GM18861 (cell line): Measurements from ENCODE around the gene IGF1R.

Experiments used
- ATAC-seq: cut with Tn5 transposase; IDR thresholded peaks from one replicate; pipeline ENCODE4 v1.9.1; 2021; ENCODE audit not compliant: unreplicated experiment

IGF1R gene

GRCh38 chr15:98724048-98724447 lies 75.7 kb downstream of the IGF1R start:
- ATAC-seq: no peak

GRCh38 chr15:98724494-98724893 lies 76.2 kb downstream of the IGF1R start:
- ATAC-seq: no peak

GRCh38 chr15:98725874-98726273 lies 77.5 kb downstream of the IGF1R start:
- no peak for ATAC-seq

- no peak for ATAC-seq
Observed at GRCh38 chr15:98727115-98728040, 79.0 kb downstream of the IGF1R start.

- ATAC-seq: no peak
Observed at GRCh38 chr15:98728082-98728810, 79.9 kb downstream of the IGF1R start.

GRCh38 chr15:98728811-98729160 lies 80.4 kb downstream of the IGF1R start:
- no peak for ATAC-seq

GRCh38 chr15:98729446-98730042 lies 81.2 kb downstream of the IGF1R start:
- no peak for ATAC-seq

GRCh38 chr15:98730860-98731711 lies 82.7 kb downstream of the IGF1R start:
- no peak for ATAC-seq

GRCh38 chr15:98731712-98732450 lies 83.5 kb downstream of the IGF1R start:
- no peak for ATAC-seq

- ATAC-seq: no peak
Observed at GRCh38 chr15:98733098-98733497, 84.8 kb downstream of the IGF1R start.

GRCh38 chr15:98734466-98735199 lies 86.3 kb downstream of the IGF1R start:
- ATAC-seq: no peak

GRCh38 chr15:98735304-98735703 lies 87.0 kb downstream of the IGF1R start:
- ATAC-seq: no peak

- ATAC-seq: no peak
Observed at GRCh38 chr15:98735895-98736617, 87.7 kb downstream of the IGF1R start.

GRCh38 chr15:98737159-98737558 lies 88.8 kb downstream of the IGF1R start:
- no peak for ATAC-seq

- ATAC-seq: no peak
Observed at GRCh38 chr15:98737721-98738120, 89.4 kb downstream of the IGF1R start.

- ATAC-seq: no peak
Observed at GRCh38 chr15:98738689-98739401, 90.5 kb downstream of the IGF1R start.

GRCh38 chr15:98740295-98740694 lies 92.0 kb downstream of the IGF1R start:
- no peak for ATAC-seq

- no peak for ATAC-seq
Observed at GRCh38 chr15:98740963-98741362, 92.6 kb downstream of the IGF1R start.
